ENCODE measurements around the gene KLRC3.
"Not testable (repeated sequence)": the region's sequence is repeated elsewhere in the genome, so short reads cannot be mapped to it uniquely, and the experiment has no call there.

The KLRC3 gene

GRCh38 chr12:10371893-10372535 lies 48.4 kb downstream of the KLRC3 start:
- not testable (repeated sequence) for DNase-seq (ENCODE audit: insufficient read length, low spot score); FAIRE-seq

GRCh38 chr12:10369557-10370415 lies 50.6 kb downstream of the KLRC3 start:
- FAIRE-seq, result no peak

GRCh38 chr12:10368206-10369171 lies 51.9 kb downstream of the KLRC3 start:
- no peak for DNase-seq (ENCODE audit: insufficient read length, low spot score)
- no peak for FAIRE-seq

More at GRCh38 chr12:10369557-10370415, 50.6 kb downstream of the KLRC3 start:
- DNase-seq (ENCODE audit: insufficient read length, low spot score), result no peak

- not testable (repeated sequence) for DNase-seq (ENCODE audit: insufficient read length, low spot score); FAIRE-seq
Measured at GRCh38 chr12:10367714-10368113, 52.7 kb downstream of the KLRC3 start.

GRCh38 chr12:10366875-10367274 lies 53.5 kb downstream of the KLRC3 start:
- no peak for FAIRE-seq

GRCh38 chr12:10365696-10366405 lies 54.5 kb downstream of the KLRC3 start:
- no peak for DNase-seq (ENCODE audit: insufficient read length, low spot score)
- FAIRE-seq, result no peak

More at GRCh38 chr12:10366875-10367274, 53.5 kb downstream of the KLRC3 start:
- DNase-seq (ENCODE audit: insufficient read length, low spot score), result no peak

GRCh38 chr12:10364815-10365622 lies 55.4 kb downstream of the KLRC3 start:
- DNase-seq (ENCODE audit: insufficient read length, low spot score), result peak; percentile 36
- no peak for FAIRE-seq

- FAIRE-seq (peak; percentile 91), DNase-seq (ENCODE audit: insufficient read length, low spot score) (no peak)
Measured at GRCh38 chr12:10363914-10364814, 56.2 kb downstream of the KLRC3 start.

- DNase-seq (ENCODE audit: insufficient read length, low spot score) (no peak), FAIRE-seq (no peak)
Measured at GRCh38 chr12:10363658-10363913, 56.8 kb downstream of the KLRC3 start.

- no peak for FAIRE-seq
- DNase-seq (ENCODE audit: insufficient read length, low spot score), result no peak
Measured at GRCh38 chr12:10362828-10363657, 57.4 kb downstream of the KLRC3 start.

- no peak for FAIRE-seq
- DNase-seq (ENCODE audit: insufficient read length, low spot score), result no peak
Measured at GRCh38 chr12:10362325-10362724, 58.1 kb downstream of the KLRC3 start.

Measured in GM19239 (cell line).